B cell (primary cell): Measurements from ENCODE around the gene ARHGAP40. TPM values are rescaled to one million over a fixed set of nuclear protein-coding genes. Genes with fewer than 3 reads are reported as not detected.

Source experiments
- ATAC-seq: fragments of 200-7000 bp; cut with Tn5 transposase; one replicate; pipeline ENCODE4 v1.10.0; 2021; ENCODE audit warnings: low read depth, mild to moderate bottlenecking, moderate number of reproducible peaks, moderate library complexity
- CTCF ChIA-PET: fragments of 350-600 bp; sonication (Branson Sonifier 250); formaldehyde crosslinking; loops from one replicate; lab custom pipeline; 2021; ENCODE audit warnings: antibody characterized with exemption, inconsistent platforms; lab: Charles Lee
- POLR2A ChIA-PET: fragments of 350-600 bp; sonication (Branson Sonifier 250); formaldehyde crosslinking; loops from one replicate; lab custom pipeline; 2021; ENCODE audit warnings: antibody characterized with exemption; lab: Charles Lee
- DNase-seq: peaks from one replicate; pipeline ENCODE4 v3.0.0; 2013
- H2AFZ ChIP-seq: 2 replicates; pipeline ENCODE4 v1.6.1; 2012; ENCODE audit warnings: mild to moderate bottlenecking, low read depth, low read length; ENCODE audit not compliant: insufficient read depth, poor library complexity, severe bottlenecking
- H3K27ac ChIP-seq, 2 donors: 1 replicate in 1 of 2; 2 replicates in 1 of 2; pipeline ENCODE4 v1.5.1; 2012 to 2013; ENCODE audit warnings: low read length in 2 of 2, mild to moderate bottlenecking in 2 of 2, moderate library complexity in 1 of 2
- H3K27me3 ChIP-seq, 4 experiments: fragments of 200-600 bp in 1 of 4; sonication (generic) in 1 of 4; replicated peaks in 1 of 4; 1 replicate in 2 of 4; 2 replicates in 2 of 4; pipeline versions ENCODE4 v1.6.1 to v1.7.0; 2013 to 2016; ENCODE audit warnings: low read length in 3 of 4, mild to moderate bottlenecking in 2 of 4, mixed read lengths in 1 of 4, moderate library complexity in 1 of 4; ENCODE audit not compliant: insufficient read depth in 4 of 4, control insufficient read depth in 3 of 4; ENCODE audit errors: control extremely low read depth in 1 of 4
- H3K36me3 ChIP-seq, 2 experiments: replicated peaks in 1 of 2; 1 replicate in 1 of 2; 2 replicates in 1 of 2; pipeline versions ENCODE4 v1.6.1 to v1.7.1; 2013; ENCODE audit warnings: low read length in 1 of 2; ENCODE audit not compliant: insufficient read depth in 2 of 2, control insufficient read depth in 1 of 2; ENCODE audit errors: control extremely low read depth in 1 of 2, extremely low read depth in 1 of 2
- H3K4me1 ChIP-seq, 2 donors: fragments of 200-600 bp in 1 of 2; sonication (generic) in 1 of 2; 1 replicate in 1 of 2; 2 replicates in 1 of 2; pipeline versions ENCODE4 v1.5.1 to v1.6.1; 2013 to 2017; ENCODE audit warnings: low read length in 2 of 2; ENCODE audit not compliant: control insufficient read depth in 2 of 2, insufficient read depth in 2 of 2
- H3K4me2 ChIP-seq: replicated peaks from 2 replicates; pipeline ENCODE3; 2012; ENCODE audit warnings: mild to moderate bottlenecking, low read depth, low read length; ENCODE audit not compliant: poor library complexity, severe bottlenecking
- H3K4me3 ChIP-seq, 5 experiments: fragments of 200-600 bp in 1 of 5; sonication (generic) in 1 of 5; 1 replicate in 3 of 5; 2 replicates in 2 of 5; pipeline versions ENCODE4 v1.5.1 to v1.7.0; 2011 to 2016; ENCODE audit warnings: low read length in 4 of 5, mild to moderate bottlenecking in 4 of 5, low read depth in 2 of 5, control low read depth in 1 of 5, moderate library complexity in 1 of 5; ENCODE audit not compliant: insufficient read depth in 1 of 5; ENCODE audit errors: control extremely low read depth in 1 of 5, extremely low read depth in 1 of 5
- H3K79me2 ChIP-seq: fragments of 200-600 bp; sonication (generic); one replicate; pipeline ENCODE4 v1.6.0; 2016; ENCODE audit warnings: low read length; ENCODE audit not compliant: control insufficient read depth, insufficient read depth
- H3K9ac ChIP-seq: fragments of 200-600 bp; sonication (generic); 2 replicates; pipeline ENCODE4 v1.6.1; 2017; ENCODE audit warnings: mild to moderate bottlenecking, low read length, moderate library complexity
- H3K9me3 ChIP-seq, 3 donors: one replicate each; pipeline versions ENCODE4 v1.6.1 to v1.7.1; 2013; ENCODE audit warnings: low read length in 2 of 3; ENCODE audit not compliant: control insufficient read depth in 2 of 3, insufficient read depth in 1 of 3; ENCODE audit errors: control extremely low read depth in 1 of 3
- H4K20me1 ChIP-seq: 2 replicates; pipeline ENCODE4 v1.6.0; 2012; ENCODE audit warnings: mild to moderate bottlenecking, low read length; ENCODE audit not compliant: insufficient read depth, control insufficient read depth, poor library complexity, severe bottlenecking
- H3K27ac Mint-ChIP-seq: one replicate; pipeline ENCODE4 v1.8.0; 2021; ENCODE audit warnings: mixed read lengths
- H3K27me3 Mint-ChIP-seq: one replicate; pipeline ENCODE4 v1.8.0; 2021; ENCODE audit warnings: mixed read lengths
- H3K4me1 Mint-ChIP-seq: one replicate; pipeline ENCODE4 v1.8.0; 2021; ENCODE audit warnings: mixed read lengths
- H3K4me3 Mint-ChIP-seq: one replicate; pipeline ENCODE4 v1.8.0; 2021; ENCODE audit warnings: mixed read lengths
- H3K9me3 Mint-ChIP-seq: one replicate; pipeline ENCODE4 v1.8.0; 2022; ENCODE audit warnings: mixed read lengths; ENCODE audit not compliant: insufficient read depth
- CTCF ChIP-seq: fragments of 200-600 bp; IDR thresholded peaks from one replicate; pipeline ENCODE4 v1.8.0; 2022; ENCODE audit warnings: antibody characterized with exemption, mild to moderate bottlenecking
- EZH2 ChIP-seq: IDR thresholded peaks from 2 replicates; pipeline ENCODE4 v1.6.1; 2012; ENCODE audit warnings: borderline replicate concordance, low read depth, mild to moderate bottlenecking, moderate library complexity, low read length; ENCODE audit not compliant: insufficient read depth, poor library complexity, severe bottlenecking
- WGBS: methylation state at CpG from one replicate; pipeline ENCODE4 v1.1.5; 2013; ENCODE audit warnings: missing lambda C conversion rate; ENCODE audit not compliant: insufficient coverage; 5-methylcytosine and 5-hydroxymethylcytosine counted together
- intact Hi-C: fragments of 100-400 bp; cut with micrococcal nuclease; formaldehyde crosslinking; loops from one replicate; pipeline ENCODE4 v1.10.0; 2022
- polyA plus RNA-seq: library from polyadenylated mRNA; depleted of rRNA; stranded (reverse); fragments of >200 nt; gene quantifications from 2 replicates; pipeline ENCODE4 v1.2.3, GENCODE V29; 2012
- total RNA-seq, 2 donors: library from RNA; stranded (reverse); fragments of 120-200 nt in 1 of 2; gene quantifications; 1 replicate in 1 of 2; 2 replicates in 1 of 2; pipeline versions ENCODE4 v1.2.3 to v1.2.4, GENCODE V29; 2013 to 2022

Gene ARHGAP40
- total and polyA plus RNA-seq, 2 donors (not counting 1 experiment from before 2014, with no cell fraction given) = not detected

DNA sequence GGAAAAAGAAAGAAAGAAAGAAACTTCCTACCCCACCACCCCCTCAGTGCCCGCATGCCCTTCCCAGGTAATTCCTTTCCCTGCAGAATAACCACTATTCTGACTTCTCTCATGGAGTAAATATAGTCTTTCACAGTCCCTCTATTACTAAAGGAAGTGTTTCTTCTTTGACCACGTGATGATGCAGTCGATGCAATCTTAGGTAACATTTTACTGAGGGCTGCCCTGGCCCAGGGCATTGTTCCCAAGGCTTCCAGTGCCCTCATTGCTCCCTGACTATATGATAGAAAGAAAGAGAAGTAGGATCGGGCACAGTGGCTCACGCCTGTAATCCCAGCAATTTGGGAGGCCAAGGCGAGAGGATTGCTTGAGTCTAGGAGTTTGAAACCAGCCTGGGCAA lies 29.1 kb downstream of the ARHGAP40 start:
- Histone ChIP-seq H3K4me3 (no peak overlapping the region), H3K9me3 (no peaks in the 10 kb centered on the region), H3K79me2 (no peaks in the 10 kb centered on the region), H3K27ac (no peak overlapping the region), H3K36me3 (no peaks in the 10 kb centered on the region), H2AFZ (no peak overlapping the region), H3K4me2 (no peak overlapping the region), H3K27me3 (peaks cover 0 to 13% (median 4%) of the 10 kb centered on the region in 4 experiments), H3K4me1 (peaks cover 3 to 5% of the 10 kb centered on the region in 2 donors), H4K20me1 (no peaks in the 10 kb centered on the region), H3K9ac (no peak overlapping the region)
- Mint-ChIP-seq H3K9me3 (no peaks in the 10 kb centered on the region), H3K4me3 (no peak overlapping the region), H3K27ac (no peak overlapping the region), H3K27me3 (peaks cover 14% of the 10 kb centered on the region), H3K4me1 (peaks cover 4% of the 10 kb centered on the region)
- DNase-seq = no peak
- CTCF ChIA-PET = no interaction called here
- WGBS = no CpG with 5 or more reads among the region's 6 CpGs
- TF ChIP-seq EZH2 (no peak), CTCF (no peak)
- intact Hi-C loops = no loop called here
- POLR2A ChIA-PET = interaction anchor here (0.7 kb wide), 1 partner anchor 105 kb away, joined by 3 read pairs; no protein-coding TSS in a partner anchor
- ATAC-seq = no peak

GRCh38 chr20:38631155-38632022 lies 29.8 kb downstream of the ARHGAP40 start:
- no peak overlapping the region for H2AFZ ChIP-seq
- H3K4me1 Mint-ChIP-seq = peaks cover 5% of the 10 kb centered on the region
- H3K36me3 ChIP-seq = no peaks in the 10 kb centered on the region
- H3K79me2 ChIP-seq = no peaks in the 10 kb centered on the region
- H3K9me3 Mint-ChIP-seq = no peaks in the 10 kb centered on the region
- DNase-seq (no peak), ATAC-seq (no peak)
- H3K27ac ChIP-seq = no peak overlapping the region
- intact Hi-C loops = no loop called here
- no peak overlapping the region for H3K4me3 Mint-ChIP-seq
- peaks cover 3 to 5% of the 10 kb centered on the region in 2 donors for H3K4me1 ChIP-seq
- H3K9me3 ChIP-seq = no peaks in the 10 kb centered on the region
- WGBS = 82% methylated on average over 2 of the region's 5 CpGs
- ChIA-PET POLR2A (interaction anchor here (0.7 kb wide), 1 partner anchor 104 kb away, joined by 3 read pairs; no protein-coding TSS in a partner anchor), CTCF (interaction anchor here (1.5 kb wide), 1 partner anchor 418 kb away, joined by 3 read pairs; no protein-coding TSS in a partner anchor)
- no peaks in the 10 kb centered on the region for H4K20me1 ChIP-seq
- no peak overlapping the region for H3K9ac ChIP-seq
- H3K27me3 ChIP-seq = peaks cover 0 to 13% (median 4%) of the 10 kb centered on the region in 4 experiments
- peaks cover 18% of the 10 kb centered on the region for H3K27me3 Mint-ChIP-seq
- H3K27ac Mint-ChIP-seq = no peak overlapping the region
- no peak overlapping the region for H3K4me2 ChIP-seq
- TF ChIP-seq EZH2 (no peak), CTCF (no peak)
- H3K4me3 ChIP-seq = no peak overlapping the region
